Measurements from ENCODE around the gene RAB3B. TPM values are rescaled to one million over a fixed set of nuclear protein-coding genes. Genes with fewer than 3 reads are reported as not detected.

Gene RAB3B
- total RNA-seq, 1 donor from 2014 or later, result 86.2 TPM

GRCh38 chr1:51859735-51860134, 130.8 kb downstream of the RAB3B start:
- H3K27me3 Mint-ChIP-seq, result no peaks in the 10 kb centered on the region
- H3K4me1 Mint-ChIP-seq (ENCODE audit: low read depth), result no peaks in the 10 kb centered on the region
- DNase-seq (ENCODE audit: low spot score, unreplicated experiment), result no peak
- H3K4me3 Mint-ChIP-seq (ENCODE audit: low read depth), result no peak overlapping the region
- no peaks in the 10 kb centered on the region for H3K9me3 Mint-ChIP-seq (ENCODE audit: low read depth)
- H3K36me3 Mint-ChIP-seq (ENCODE audit: insufficient read depth), result peaks cover 1% of the 10 kb centered on the region
- TF ChIP-seq CTCF (IDR thresholded peaks at IDR 0.05; ENCODE audit: unreplicated experiment), result no peak
- H3K27ac Mint-ChIP-seq, result no peak overlapping the region

GRCh38 chr1:51859333-51859732, 131.2 kb downstream of the RAB3B start:
- TF ChIP-seq CTCF (IDR thresholded peaks at IDR 0.05; ENCODE audit: unreplicated experiment), result no peak
- H3K4me3 Mint-ChIP-seq (ENCODE audit: low read depth), result no peak overlapping the region
- H3K4me1 Mint-ChIP-seq (ENCODE audit: low read depth), result no peaks in the 10 kb centered on the region
- H3K9me3 Mint-ChIP-seq (ENCODE audit: low read depth), result no peaks in the 10 kb centered on the region
- no peak for DNase-seq (ENCODE audit: low spot score, unreplicated experiment)
- peaks cover 1% of the 10 kb centered on the region for H3K36me3 Mint-ChIP-seq (ENCODE audit: insufficient read depth)
- no peak overlapping the region for H3K27ac Mint-ChIP-seq
- no peaks in the 10 kb centered on the region for H3K27me3 Mint-ChIP-seq

GRCh38 chr1:51858892-51859291, 131.6 kb downstream of the RAB3B start:
- Mint-ChIP-seq H3K27ac (no peak overlapping the region), H3K9me3 (ENCODE audit: low read depth) (no peaks in the 10 kb centered on the region)

More at GRCh38 chr1:51858892-51859291, 131.6 kb downstream of the RAB3B start:
- H3K4me1 Mint-ChIP-seq (ENCODE audit: low read depth), result no peaks in the 10 kb centered on the region
- H3K36me3 Mint-ChIP-seq (ENCODE audit: insufficient read depth), result peaks cover 1% of the 10 kb centered on the region
- no peak for DNase-seq (ENCODE audit: low spot score, unreplicated experiment)
- H3K4me3 Mint-ChIP-seq (ENCODE audit: low read depth), result no peak overlapping the region
- no peak for TF ChIP-seq CTCF (IDR thresholded peaks at IDR 0.05; ENCODE audit: unreplicated experiment)
- no peaks in the 10 kb centered on the region for H3K27me3 Mint-ChIP-seq

Other genes with a start within 250 kb of the RAB3B start
- 200 and 207 TPM in 2 replicates for gene NRDC, start 112.0 kb downstream of the RAB3B start, total RNA-seq
- gene KTI12, start 43.1 kb upstream of the RAB3B start, total RNA-seq, result 8.3 and 8.5 TPM in 2 replicates
- gene TXNDC12, start 64.5 kb upstream of the RAB3B start, total RNA-seq, result 70.1 and 83.6 TPM in 2 replicates
- 93.1 and 100 TPM in 2 replicates for gene BTF3L4, start 65.6 kb upstream of the RAB3B start, total RNA-seq
- gene ZFYVE9, start 151.4 kb upstream of the RAB3B start, total RNA-seq, result 40.0 and 40.3 TPM in 2 replicates

Data from progenitor cell of endocrine pancreas (in vitro differentiated cells).